NCI-H2081 (cell line): Measurements from ENCODE around the gene CACNA1B.
"Not testable (repeated sequence)": the region's sequence is repeated elsewhere in the genome, so short reads cannot be mapped to it uniquely, and the experiment has no call there.

Experiments
- DNase-seq, 2 experiments: peaks; one replicate each; lab custom pipeline; 2025; lab: John Stamatoyannopoulos, UW

Gene CACNA1B

DNA sequence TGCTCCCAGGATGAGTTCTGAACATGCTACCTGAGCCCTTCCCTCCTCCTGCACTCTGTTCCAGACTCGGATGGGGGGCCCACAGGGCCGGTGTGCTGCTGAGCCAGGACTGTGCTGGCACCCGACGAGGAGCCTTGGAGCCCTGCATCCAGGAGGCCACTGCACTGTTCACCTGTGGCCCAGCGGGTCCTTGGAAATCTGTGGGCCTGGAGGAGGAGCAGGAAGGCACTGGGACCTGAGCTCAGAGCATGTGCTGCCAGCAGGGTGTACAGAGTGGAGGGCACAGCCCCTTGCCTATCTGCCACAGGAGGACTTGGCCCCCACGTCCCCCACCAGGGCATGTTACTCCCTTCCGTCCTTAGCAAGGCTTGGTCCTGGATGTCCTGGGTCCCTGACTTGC, 265.9 kb downstream of the CACNA1B start:
- DNase-seq: not testable (repeated sequence)

DNA sequence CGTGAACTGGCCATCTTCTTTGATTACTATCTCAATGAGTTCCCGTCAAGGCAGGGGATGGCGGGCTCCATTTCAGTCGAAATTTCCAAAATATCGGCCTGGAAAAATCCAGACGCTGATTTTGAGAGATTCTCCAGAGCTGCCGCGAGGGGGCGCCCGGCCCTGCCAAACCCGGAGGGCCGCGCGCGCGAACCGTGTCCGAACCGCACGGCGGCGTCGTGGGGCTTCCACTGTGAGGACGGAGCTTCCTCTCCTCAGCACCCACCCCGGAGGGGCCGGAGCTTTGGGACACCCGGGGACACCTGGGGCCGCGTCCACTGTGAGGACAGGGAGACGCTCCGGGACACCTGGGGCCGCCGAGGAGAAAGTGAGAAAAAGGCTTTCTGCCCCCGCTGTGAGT, 270.0 kb downstream of the CACNA1B start:
- DNase-seq: not testable (repeated sequence)

DNA sequence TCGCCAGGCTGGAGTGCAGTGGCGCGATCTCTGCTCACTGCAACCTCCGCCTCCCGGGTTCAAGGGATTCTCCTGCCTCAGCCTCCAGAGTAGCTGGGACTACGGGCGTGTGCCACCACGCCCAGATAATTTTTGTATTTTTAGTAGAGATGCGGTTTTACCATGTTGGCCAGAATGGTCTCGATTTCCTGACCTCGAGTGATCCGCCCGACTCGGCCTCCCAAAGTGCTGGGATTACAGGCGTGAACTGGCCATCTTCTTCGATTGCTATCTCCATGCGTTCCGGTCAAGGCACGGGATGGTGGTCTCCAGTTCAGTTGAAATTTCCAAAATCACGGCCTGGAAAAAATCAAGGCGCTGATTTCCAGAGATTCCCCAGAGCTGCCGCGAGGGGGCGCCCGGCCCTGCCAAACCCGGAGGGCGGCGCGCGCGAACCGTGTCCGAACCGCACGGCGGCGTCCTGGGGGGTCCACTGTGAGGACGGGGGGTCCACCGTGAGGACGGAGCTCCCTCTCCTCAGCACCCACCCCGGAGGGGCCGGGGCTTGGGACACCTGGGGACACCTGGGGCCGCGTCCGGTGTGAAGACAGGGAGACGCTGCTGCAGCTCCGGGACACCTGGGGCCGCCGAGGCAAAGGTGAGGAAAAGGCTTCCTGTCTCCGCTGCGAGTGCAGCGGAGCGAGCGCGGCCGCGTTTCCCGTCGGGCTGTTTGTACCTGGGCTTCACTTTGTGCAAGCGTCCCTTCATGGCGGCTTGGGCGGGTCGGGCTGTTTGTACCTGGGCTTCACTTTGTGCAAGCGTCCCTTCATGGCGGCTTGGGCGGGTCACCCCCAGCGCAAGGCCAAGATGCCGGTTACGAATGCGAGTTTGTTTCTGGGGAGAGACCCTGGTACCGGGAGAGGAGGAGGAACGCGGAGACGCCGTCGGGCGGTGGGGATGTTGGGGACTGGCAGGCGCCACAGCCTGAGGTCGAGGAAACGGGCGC, 272.4 kb downstream of the CACNA1B start:
- peak in 1 of 2 experiments; percentile 60 for DNase-seq

DNA sequence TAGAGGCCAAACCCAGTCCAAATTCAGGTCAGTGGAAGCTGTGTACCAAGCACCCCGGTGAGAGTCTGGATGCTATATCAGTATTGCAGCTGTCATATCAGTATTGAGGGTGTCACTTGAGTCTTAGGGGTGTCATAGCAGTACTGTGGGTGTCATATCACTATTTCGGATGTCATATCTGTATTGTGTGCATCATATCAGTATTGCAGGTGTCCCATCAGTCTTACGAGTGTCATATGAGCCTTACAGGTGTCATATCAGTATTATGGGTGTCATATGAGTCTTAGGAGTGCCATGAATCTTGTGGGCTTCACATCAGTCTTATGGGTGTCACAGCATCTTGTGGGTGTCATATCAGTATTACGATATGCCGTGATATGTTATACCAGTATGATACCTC, 278.2 kb downstream of the CACNA1B start:
- DNase-seq: not testable (repeated sequence)

DNA sequence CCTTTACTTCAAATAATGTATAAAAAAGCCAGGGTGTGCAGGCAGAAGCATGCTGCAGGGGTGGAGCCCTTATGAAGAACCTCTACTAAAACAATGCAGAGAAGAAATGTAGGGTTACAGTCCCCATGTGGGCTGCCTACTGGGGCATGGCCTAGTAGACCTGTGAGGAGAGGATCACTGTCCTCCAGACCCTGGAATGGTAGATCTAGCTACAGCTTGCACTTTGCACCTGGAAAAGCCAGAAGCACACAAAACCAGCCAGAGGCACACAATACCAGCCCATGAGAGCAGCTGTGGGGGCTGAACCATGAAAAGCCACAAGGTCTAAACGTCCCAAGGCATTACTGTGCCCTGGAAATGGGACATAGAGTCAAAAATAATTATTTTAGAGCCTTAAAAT, 289.2 kb downstream of the CACNA1B start:
- not testable (repeated sequence) for DNase-seq
